HG03097 (cell line): ENCODE measurements around the gene LRCOL1.

Experiments used
- ATAC-seq: cut with Tn5 transposase; IDR thresholded peaks from one replicate; pipeline ENCODE4 v1.9.1; 2021; ENCODE audit not compliant: unreplicated experiment, low FRiP score

Gene LRCOL1

DNA sequence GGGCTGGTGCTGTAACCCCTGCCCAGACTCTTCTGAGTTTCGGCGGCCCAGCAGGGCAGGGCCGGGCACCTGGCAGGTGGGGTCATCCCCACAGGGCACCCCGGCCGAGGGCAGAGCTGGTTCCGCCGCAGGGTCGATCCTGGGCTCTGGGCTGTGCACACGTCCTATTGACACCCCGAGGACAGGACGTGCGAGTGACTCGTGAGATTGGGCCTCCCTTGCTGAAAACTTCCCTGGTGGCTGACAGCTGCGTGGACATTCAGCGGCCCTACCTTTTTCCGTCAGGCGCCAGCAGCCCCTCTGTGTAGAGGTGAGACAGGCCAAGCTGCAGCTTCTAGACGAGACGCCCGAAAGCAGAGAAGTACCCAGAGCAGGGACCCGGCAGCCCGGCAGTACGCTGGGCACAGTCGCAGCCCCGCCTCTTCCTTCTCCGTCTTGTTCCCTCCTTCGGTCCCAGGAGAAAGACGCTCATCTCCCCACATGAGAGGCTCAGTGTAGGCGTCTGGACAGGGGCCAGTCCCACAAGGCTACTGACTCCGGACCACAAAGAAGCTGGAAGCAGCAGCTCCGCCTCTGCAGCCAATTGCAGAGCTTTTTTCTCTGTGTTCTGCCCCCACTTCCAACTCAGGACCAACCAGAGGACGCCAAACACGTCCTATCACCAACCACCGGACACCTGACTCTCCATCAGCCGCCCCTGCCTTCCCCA is at the start of gene LRCOL1:
LRCOL1 (minus strand) TSS at position 532 of the 709 bp plus-strand sequence. CDS start 4,331 bp downstream, outside the sequence.
- ATAC-seq, result no peak

DNA sequence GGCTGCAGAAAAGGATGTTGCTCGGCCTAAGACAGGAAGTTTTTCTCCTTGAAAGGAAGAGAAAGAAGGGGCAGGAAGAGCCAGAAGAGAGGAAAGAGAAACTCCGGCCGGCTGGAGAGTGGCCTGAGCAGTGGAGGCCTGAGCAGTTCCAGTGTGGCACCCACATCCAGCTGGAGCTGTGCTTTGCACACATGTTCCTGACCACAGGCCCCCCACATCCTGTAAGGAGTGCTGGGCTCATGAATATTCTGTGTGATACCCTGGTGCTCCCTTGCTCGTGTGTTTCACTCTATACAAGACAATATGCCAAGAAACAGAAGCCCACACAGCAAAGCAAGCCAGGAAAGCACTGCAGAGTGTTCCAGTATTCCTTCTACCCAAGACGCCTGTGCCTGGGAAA is 49.7 kb upstream of the LRCOL1 start:
- ATAC-seq, result no peak

DNA sequence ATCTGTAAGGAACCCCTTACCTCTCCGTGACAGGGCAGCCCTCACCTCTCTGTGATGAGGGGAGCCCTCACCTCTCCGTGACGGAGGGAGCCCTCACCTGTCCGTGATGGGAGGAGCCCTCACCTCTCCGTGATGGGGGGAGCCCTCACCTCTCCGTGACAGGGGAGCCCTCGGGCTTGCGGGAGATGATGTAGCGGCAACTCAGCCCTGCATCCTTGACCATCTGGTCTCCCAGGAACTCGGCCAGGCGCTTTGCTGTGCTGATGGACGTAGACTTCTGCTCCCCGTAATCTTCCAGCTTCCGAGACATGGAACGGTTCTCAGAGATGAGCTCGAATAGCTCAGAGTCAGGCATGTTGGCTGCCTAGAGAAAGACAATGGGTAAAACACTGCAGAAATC is 48.8 kb upstream of the LRCOL1 start:
- ATAC-seq, result no peak

GRCh38 chr12:132658149-132658894 is 47.9 kb upstream of the LRCOL1 start:
- no peak for ATAC-seq

- ATAC-seq, result no peak
These were observed 46.8 kb upstream of the LRCOL1 start for GRCh38 chr12:132657004-132657727.

DNA sequence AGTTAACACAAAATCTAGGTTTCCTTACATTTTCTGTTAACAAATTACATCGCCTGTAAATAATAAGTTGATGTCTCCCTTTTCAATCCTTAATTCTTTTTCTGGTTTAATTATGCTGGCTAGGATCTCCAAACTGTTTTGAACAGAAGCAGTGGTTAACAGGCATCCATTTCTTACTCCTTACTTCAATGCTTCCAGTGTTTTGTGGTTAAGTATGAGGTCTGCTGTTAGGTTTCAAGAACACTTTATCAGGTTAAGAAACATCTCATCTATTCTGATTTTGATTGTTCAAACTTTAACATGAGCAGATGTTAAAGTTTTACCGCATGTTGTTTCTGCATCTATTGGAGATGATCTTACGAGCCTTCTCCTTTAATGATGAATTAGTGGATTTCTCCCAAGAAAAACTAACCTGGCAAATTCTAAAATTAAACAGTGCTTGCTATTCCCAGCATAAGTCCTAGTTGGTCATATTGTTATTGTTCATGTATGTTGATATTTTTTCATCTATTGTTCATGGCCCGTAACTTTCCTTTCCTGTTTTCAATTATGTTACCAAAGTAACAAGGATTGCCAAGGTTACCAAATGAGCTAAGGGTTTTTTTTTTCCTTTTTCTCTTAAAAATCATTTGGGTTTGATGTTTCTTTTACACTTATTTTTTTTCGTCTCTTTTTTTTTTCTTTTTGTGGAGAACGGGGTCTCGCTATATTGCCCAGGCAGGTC is 43.3 kb upstream of the LRCOL1 start:
- no peak for ATAC-seq

DNA sequence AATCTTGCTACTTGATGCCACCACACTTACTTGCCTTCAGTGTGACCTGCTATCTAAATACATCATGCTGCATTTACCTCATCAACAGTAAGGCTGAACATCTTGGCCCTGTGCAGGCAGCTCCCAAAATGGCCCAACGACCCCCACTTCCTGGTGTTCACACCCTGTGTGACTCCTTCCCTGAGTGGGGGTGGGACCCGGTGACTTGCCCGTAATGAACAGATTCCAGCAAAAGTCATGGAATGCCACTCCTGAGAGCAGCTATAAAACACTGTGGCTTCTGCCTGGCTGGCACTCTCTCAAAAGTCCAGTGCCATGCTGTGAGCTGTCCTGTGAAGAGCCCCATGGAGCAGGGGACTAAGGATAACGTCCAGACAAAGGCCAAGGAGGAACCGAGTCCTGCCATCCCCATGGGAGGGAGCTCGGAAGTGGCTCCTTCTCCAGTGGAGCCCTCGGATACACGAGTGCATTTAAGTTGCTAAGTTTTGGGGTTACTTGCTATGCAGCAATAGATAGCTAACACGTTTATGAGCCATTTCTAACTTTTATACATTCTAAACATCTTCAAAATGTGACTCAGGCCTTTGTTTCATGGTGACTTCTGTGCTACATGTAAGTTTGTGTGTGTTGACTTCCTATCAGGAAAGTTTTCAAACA is 41.2 kb upstream of the LRCOL1 start:
- no peak for ATAC-seq

GRCh38 chr12:132649226-132649945 is 39.0 kb upstream of the LRCOL1 start:
- no peak for ATAC-seq

- ATAC-seq, result no peak
These were observed 38.3 kb upstream of the LRCOL1 start for GRCh38 chr12:132648616-132649225.

DNA sequence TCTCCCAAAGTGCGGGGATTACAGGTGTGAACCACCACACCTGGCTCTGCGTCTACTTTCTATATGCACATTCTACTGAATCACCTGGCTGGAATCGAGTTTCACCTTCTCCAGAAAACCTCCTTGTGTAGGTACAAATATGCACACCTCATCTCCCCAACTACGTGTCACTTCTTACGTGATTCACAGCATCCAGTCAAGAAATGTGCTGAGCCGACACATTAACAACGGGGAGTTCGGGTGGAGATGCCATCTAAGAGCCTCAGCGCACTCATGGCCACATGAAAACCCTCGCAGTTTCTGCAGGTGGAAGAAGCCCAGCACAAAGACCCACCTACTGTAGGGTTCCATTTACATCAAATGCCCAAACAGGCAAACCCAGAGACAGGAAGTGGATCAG is 37.5 kb upstream of the LRCOL1 start:
- ATAC-seq, result no peak

DNA sequence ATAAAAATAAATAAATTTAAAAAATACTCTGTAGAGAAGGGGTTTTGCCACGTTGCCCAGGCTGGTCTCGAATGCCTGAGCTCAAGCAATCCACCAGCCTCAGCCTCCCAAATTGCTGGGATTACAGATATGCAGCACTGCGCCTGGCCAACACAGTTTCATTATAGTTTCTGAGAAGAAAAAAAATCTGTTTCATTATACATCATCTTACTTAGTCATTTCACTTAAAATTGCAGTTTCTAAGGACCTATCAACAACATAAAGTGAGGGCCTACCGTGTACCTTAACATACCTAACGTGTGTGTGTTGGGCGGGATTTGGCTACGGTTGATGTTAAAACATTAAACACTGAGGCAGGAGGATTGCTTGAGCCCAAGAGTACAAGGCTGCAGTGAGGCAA is 36.5 kb upstream of the LRCOL1 start:
- ATAC-seq, result no peak

DNA sequence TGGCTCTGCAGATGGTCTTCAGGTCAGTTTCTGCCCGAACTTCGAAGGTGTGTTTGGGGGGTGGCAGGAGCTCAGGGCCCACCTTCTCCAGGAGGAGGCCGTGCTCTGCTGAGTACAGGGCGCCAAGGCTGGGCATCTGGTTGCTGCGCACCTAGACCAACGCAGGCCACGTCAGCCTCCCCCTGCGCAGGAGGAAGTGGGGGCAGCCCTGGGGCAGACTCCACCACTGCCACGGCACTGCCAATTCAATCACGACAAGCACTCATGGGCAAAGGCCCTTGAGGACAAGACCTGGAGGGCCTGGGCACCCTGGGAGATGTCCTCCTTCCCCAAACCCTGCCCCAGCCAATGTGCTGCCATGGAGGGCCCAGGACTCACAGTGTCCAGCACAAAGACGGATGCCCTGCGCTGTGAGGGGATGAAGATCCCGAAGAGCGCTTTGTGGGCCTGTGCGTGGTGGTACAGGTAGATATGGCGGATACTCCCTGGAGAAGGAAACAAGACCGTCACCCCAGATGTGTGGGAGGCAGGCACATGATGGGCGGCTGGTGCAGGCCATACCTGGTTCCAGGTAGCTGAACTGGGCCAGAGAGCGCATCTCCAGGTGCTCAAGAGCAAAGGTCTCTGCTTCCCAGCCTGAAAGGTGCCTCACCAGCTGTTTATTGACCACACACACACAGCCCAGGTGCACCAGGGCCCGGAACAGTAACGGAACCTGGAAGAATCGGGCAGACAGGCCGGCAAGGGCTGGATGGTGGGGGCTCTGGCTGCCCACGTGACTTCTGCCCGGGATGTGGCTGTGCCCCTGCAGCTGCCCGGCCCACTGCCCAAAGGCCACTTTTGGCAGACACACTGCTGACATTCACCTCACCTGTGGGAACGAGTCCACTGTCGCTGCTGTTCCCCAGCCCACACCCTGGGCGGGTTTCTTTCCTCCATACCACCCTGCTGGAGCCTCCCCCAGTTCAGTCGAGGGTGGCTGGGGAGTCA is 32.8 kb upstream of the LRCOL1 start:
- no peak for ATAC-seq

- no peak for ATAC-seq
These were observed 31.6 kb upstream of the LRCOL1 start for GRCh38 chr12:132641811-132642650.

DNA sequence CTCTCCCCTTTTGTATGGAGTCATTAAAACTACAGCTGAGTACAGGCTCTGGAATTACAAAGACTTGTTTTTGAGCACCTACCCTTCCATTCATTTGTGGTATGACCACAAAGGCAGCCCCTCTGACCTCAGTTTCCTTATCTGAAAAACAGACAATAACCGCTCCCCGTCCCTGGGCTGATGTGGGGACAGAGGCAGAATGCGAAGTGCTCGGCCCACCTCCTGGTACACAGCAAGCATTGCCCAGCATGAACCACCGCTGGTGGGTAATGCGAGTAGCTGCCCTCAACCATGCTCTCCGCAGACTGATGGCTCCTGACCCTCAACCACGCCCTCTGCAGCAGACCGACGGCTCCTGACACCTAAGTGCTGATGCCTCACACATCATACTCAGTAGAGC is 30.6 kb upstream of the LRCOL1 start:
- ATAC-seq, result no peak

DNA sequence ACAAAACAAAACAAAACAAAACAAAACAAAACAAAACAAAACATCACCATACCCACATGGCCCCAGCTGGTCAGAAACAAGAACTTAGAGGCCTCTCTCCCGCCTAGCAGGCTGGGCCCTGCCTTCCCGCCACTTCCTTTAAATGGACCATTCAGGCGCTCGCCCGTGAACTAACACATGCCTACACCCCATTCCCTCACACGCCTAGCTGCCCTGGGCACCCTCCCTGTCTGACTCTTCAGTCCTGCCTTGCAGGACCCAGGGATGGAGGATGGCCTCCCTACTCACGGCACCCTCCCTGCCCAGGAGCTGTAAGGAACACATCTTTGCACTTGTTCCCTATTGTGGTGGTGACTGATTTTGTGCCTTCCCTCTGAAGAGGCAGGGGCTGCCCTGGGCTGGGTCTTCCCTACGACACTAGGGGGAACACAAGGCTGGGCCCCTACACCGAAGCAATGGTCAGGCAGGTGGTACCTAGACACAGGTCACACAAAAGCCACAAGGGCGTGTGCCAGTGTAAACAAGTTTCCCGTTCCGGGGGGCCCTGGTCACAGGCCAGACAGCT is 29.7 kb upstream of the LRCOL1 start:
- no peak for ATAC-seq

- ATAC-seq, result no peak
These were observed 28.4 kb upstream of the LRCOL1 start for GRCh38 chr12:132638541-132639408.
